ENCODE measurements around the gene PEX12. TPM values are rescaled to one million over a fixed set of nuclear protein-coding genes. Genes with fewer than 3 reads are reported as not detected.

Gene PEX12
- total RNA-seq (2022; extraction: Qiagen RNA extraction): 7.1 to 8.2 TPM (median 7.9 TPM) in 5 replicates

DNA sequence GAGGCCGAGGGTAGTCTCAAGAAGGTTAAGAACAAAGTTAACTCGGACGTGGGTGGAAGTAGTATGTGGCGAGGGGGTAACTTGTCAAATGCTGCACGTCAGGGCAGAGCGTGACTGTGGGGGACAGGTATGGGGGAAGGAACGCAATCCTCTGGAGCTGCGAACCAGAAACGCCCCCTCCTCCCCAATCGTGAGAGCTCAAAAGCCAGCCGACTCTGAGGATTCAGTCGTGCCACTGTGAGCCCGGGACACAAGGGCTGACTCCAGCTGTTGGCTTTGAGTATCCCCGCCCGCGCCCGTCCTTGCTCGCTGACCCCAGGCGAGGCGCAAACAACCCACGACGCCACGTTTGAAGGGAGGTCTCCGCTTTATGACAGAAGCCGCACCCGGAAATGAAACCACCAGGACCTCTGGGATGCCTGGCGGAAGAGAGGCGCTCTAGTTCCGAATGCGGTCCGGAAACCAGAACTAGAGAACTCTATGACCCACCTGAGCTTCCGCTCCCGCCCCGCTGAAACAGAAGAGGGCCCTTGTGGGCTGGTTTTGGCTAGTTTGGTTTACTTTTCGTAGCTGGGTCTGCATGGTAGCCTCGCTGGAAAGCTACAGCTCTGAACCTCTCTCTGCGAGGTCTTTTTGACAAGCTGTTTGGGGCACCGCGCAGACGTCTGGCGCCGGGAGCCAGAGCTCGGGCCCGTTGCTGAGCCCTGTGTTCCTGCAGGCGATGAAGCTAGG is at the start of gene PEX12:
PEX12 (minus strand) TSS at position 375 of the 732 bp plus-strand sequence. CDS start 550 bp downstream, outside the sequence.

DNA sequence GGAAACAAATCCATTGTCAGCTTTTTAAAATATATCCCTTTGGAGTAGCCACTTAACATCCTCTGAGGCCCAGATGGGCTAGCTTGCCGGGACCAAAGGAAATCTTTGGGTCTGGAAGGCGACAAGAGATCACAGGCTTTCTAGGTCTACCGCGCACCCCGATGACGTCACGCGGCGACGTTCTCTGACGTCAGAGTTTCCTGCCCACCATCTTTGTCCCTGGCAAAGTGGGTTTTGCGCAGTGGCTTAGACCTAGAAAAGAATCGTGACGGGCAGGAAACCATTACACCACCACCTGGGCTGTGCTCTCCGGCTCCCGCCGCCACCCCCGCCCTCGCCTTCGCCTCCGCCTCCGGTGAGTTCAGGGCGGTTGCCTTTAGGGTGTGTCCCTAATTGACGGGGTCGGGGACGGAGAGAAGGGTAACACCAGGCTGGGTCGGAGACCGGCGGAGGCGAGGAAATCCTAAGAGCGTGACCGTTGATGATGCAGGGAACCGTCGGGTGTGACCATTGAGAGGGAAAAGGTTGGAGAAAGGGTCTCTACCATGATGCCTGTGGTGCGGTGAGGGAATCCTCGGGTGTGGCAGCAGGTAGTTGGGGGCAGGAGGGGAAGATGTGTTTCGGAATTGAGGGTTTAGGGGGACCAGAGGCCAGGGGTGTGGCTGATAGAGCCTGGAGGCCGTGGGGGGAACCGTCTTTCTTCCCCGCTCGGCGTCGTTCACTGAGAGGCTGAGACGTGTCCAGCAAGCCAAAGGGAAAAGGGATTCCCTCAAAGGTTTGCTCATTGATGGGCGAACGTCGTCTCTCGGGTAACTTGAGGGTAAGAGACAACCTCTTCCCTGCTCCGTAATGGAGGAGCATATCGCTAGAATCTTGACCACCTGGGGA is 8.9 kb upstream of the PEX12 start, which contains the start of gene AP2B1:
AP2B1 (plus strand) TSS at position 249 of the 888 bp plus-strand sequence. CDS start 6,709 bp downstream, outside the sequence.

DNA sequence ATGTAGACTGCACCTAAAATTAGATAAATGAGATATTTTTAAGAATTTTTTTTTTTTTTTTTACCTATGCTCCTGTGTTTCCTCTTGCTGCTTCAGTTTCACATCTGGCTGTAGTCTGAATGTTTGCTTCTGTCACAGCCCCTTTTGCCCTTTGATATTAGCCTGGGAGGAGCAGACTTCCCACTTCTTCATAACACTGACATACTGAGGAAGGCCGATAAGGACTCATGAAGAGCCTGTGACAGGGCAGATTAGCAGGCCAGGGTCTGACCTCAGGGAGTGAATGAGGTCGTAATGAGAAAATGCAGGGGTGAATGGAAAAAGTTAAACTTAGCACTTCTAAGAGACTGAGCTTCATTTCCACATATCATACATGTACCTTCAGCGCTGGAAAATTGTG is 17.7 kb downstream of the PEX12 start, which contains the start of gene SLFN14:
SLFN14 (minus strand) TSS at position 117 of the 400 bp plus-strand sequence. CDS start 2,757 bp downstream, outside the sequence.

DNA sequence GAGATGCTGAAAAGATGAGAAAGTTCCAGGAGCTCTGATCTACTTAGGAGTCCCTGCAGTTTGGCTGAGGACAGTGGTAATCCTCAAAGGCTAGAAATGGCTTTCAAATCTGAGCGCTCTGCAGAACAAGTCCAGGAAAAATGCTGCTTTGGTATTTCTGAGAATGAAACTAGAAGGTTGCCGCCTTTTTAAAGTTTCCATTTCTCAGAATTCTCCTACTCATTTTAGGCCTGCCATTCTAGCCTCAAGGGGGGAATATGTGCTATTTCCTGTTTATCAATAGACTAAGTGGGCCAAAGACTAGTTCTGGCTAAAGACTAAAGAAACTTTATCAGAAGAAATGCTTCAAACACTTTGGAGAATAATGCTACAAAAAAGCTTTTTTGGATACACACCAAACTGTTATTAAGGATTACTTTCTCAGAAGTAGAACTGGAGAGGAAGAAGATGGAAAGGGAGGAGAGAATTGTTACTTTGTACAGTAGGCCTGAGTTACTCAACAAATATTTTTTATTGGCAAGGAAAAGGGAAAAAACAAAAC is 40.7 kb downstream of the PEX12 start, which contains the start of gene SLFN12L:
SLFN12L (minus strand) TSS at position 78 of the 541 bp plus-strand sequence. CDS start 15,314 bp downstream, outside the sequence.

Other genes with a start within 250 kb of the PEX12 start
- 3.3 to 7.0 TPM (median 6.5 TPM) in 5 replicates for gene SLFN11, start 204.9 kb downstream of the PEX12 start, total RNA-seq (2022; extraction: Qiagen RNA extraction)
- gene SLFN12, start 146.1 kb downstream of the PEX12 start, total RNA-seq (2022; extraction: Qiagen RNA extraction): 0.11 TPM in 1 of 5 replicates, not detected in the others
- 3.3 to 4.3 TPM (median 3.6 TPM) in 5 replicates for gene SLFN13, start 129.8 kb downstream of the PEX12 start, total RNA-seq (2022; extraction: Qiagen RNA extraction)
- 0.07 TPM in 1 of 5 replicates, not detected in the others for gene SLFN12L, start 40.9 kb downstream of the PEX12 start, total RNA-seq (2022; extraction: Qiagen RNA extraction)
- not detected in 5 replicates for gene SLFN14, start 17.8 kb downstream of the PEX12 start, total RNA-seq (2022; extraction: Qiagen RNA extraction)
- 120 to 149 TPM (median 133 TPM) in 5 replicates for gene AP2B1, start 8.8 kb upstream of the PEX12 start, total RNA-seq (2022; extraction: Qiagen RNA extraction)
- gene RASL10B, start 153.1 kb upstream of the PEX12 start, total RNA-seq (2022; extraction: Qiagen RNA extraction): 0.07 to 0.14 TPM (median 0.13 TPM) in 5 replicates
- 0.04 to 0.08 TPM (median 0.08 TPM) in 5 replicates for gene GAS2L2, start 174.7 kb upstream of the PEX12 start, total RNA-seq (2022; extraction: Qiagen RNA extraction)
- 0.21 to 0.59 TPM (median 0.34 TPM) in 4 of 5 replicates, not detected in the other for gene C17orf50, start 182.3 kb upstream of the PEX12 start, total RNA-seq (2022; extraction: Qiagen RNA extraction)
- 4.5 to 8.7 TPM (median 7.5 TPM) in 5 replicates for gene MMP28, start 217.1 kb upstream of the PEX12 start, total RNA-seq (2022; extraction: Qiagen RNA extraction)
- gene TAF15, start 230.9 kb upstream of the PEX12 start, total RNA-seq (2022; extraction: Qiagen RNA extraction): 197 to 220 TPM (median 203 TPM) in 5 replicates

All from A549 treated with Mapracorat at 1 μM for 4 hours (cell line).